ENCODE data around the gene METTL2A.
"Not testable (repeated sequence)": the region's sequence is repeated elsewhere in the genome, so short reads cannot be mapped to it uniquely, and the experiment has no call there.

DNA sequence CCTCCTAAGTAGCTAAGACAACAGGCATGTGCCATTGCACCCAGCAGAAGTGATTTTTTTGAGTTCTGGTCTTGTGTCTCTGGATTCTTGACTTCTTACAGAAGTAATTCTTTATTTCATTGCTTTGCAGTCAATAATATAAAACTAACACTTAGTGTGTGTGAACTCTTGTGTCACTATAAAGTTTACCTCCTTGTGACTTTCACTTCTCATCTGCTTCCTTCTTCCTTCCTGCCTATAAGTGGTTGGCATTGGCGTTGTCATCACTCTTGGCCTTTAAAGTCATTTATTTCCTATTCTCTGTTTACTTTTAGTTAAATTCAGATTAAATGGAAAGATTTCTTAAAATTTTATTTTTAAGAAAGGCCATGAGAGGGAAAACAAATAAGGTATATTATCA lies 67.3 kb downstream of the METTL2A start:
- not testable (repeated sequence) for TF ChIP-seq CTCF (conservative IDR thresholded peaks at IDR 0.05 in 1 of 2, IDR thresholded peaks at IDR 0.05 in 1 of 2; ENCODE audit: low read depth in 1 of 2, low read length in 2 of 2); EZH2 (IDR thresholded peaks at IDR 0.05; ENCODE audit: low read length, missing control alignments)
